ENCODE measurements around the gene HJURP. TPM values are rescaled to one million over a fixed set of nuclear protein-coding genes. Genes with fewer than 3 reads are reported as not detected.
A peak's percentile ranks its signal among the peaks of the same experiment; 100 is the strongest.

Gene HJURP
- polyA plus RNA-seq, 3 donors: not detected

GRCh38 chr2:233835230-233836186 is 18.8 kb downstream of the HJURP start:
- no peak for TF ChIP-seq CTCF (IDR thresholded peaks at IDR 0.05)
- H3K27me3 ChIP-seq (ENCODE audit: control insufficient read depth in 2 of 2, insufficient read depth in 2 of 2, low read length in 2 of 2): no peaks in the 10 kb centered on the region
- H3K9me3 Mint-ChIP-seq: no peaks in the 10 kb centered on the region
- H3K9ac ChIP-seq (ENCODE audit: insufficient read depth, low read length, poor library complexity, severe bottlenecking): no peak overlapping the region
- H2AFZ ChIP-seq (ENCODE audit: insufficient read depth, low read depth, low read length, poor library complexity, severe bottlenecking): no peak overlapping the region
- peak overlapping the region in 2 of 7 donors; percentile 9 to 16 for H3K27ac Mint-ChIP-seq
- H3K4me3 ChIP-seq (replicated peaks in 1 of 3; ENCODE audit: low read depth in 2 of 3, low read length in 3 of 3): no peak overlapping the region
- no peaks in the 10 kb centered on the region for H3K4me1 ChIP-seq (ENCODE audit: control insufficient read depth in 1 of 2, insufficient read depth in 2 of 2, low read length in 2 of 2)
- H3K79me2 ChIP-seq (ENCODE audit: insufficient read depth, low read length): peaks cover 48% of the 10 kb centered on the region
- no peaks in the 10 kb centered on the region for H3K9me3 ChIP-seq (replicated peaks in 1 of 2; ENCODE audit: control insufficient read depth in 1 of 2, insufficient read depth in 1 of 2, low read length in 2 of 2)
- no peak overlapping the region for H3K4me2 ChIP-seq (replicated peaks; ENCODE audit: extremely low read depth, low read length, poor library complexity, severe bottlenecking)
- no peaks in the 10 kb centered on the region for H4K20me1 ChIP-seq (ENCODE audit: insufficient read depth, low read length)
- intact Hi-C loops (cut with micrococcal nuclease): no loop called here
- H3K4me3 Mint-ChIP-seq: no peak overlapping the region
- H3K4me1 Mint-ChIP-seq: peaks cover 4% of the 10 kb centered on the region
- H3K27me3 Mint-ChIP-seq (ENCODE audit: low read depth in 3 of 3): peaks cover 0 to 2% (median 0%) of the 10 kb centered on the region in 3 donors
- H3K36me3 Mint-ChIP-seq: peaks cover 63 to 73% of the 10 kb centered on the region in 2 donors
- 96% methylated on average over 6 of the region's 14 CpGs for WGBS (ENCODE audit: insufficient coverage)
- H3K27ac ChIP-seq (ENCODE audit: low read depth in 1 of 2, low read length in 2 of 2): peak overlapping the region in 1 of 2 donors; percentile 3
- H3K36me3 ChIP-seq (replicated peaks in 1 of 2; ENCODE audit: control insufficient read depth in 1 of 2, insufficient read depth in 2 of 2, low read length in 2 of 2): peaks cover 59 to 69% of the 10 kb centered on the region in 2 donors
- DNase-seq: no peak

- WGBS (ENCODE audit: insufficient coverage): 93% methylated on average over 7 of the region's 10 CpGs
- H2AFZ ChIP-seq (ENCODE audit: insufficient read depth, low read depth, low read length, poor library complexity, severe bottlenecking): no peak overlapping the region
- Mint-ChIP-seq H3K27me3 (ENCODE audit: low read depth in 3 of 3) (peaks cover 0 to 3% (median 0%) of the 10 kb centered on the region in 3 donors), H3K36me3 (peaks cover 42 to 51% of the 10 kb centered on the region in 2 donors), H3K27ac (peak overlapping the region in 2 of 7 donors; percentile 64 to 70), H3K9me3 (no peaks in the 10 kb centered on the region), H3K4me1 (peaks cover 2% of the 10 kb centered on the region), H3K4me3 (no peak overlapping the region)
- no peak overlapping the region for H3K9ac ChIP-seq (ENCODE audit: insufficient read depth, low read length, poor library complexity, severe bottlenecking)
- no peaks in the 10 kb centered on the region for H3K4me1 ChIP-seq (ENCODE audit: control insufficient read depth in 1 of 2, insufficient read depth in 2 of 2, low read length in 2 of 2)
- no peaks in the 10 kb centered on the region for H4K20me1 ChIP-seq (ENCODE audit: insufficient read depth, low read length)
- peaks cover 37 to 48% of the 10 kb centered on the region in 2 donors for H3K36me3 ChIP-seq (replicated peaks in 1 of 2; ENCODE audit: control insufficient read depth in 1 of 2, insufficient read depth in 2 of 2, low read length in 2 of 2)
- H3K79me2 ChIP-seq (ENCODE audit: insufficient read depth, low read length): peaks cover 26% of the 10 kb centered on the region
- no peak for DNase-seq
- H3K4me2 ChIP-seq (replicated peaks; ENCODE audit: extremely low read depth, low read length, poor library complexity, severe bottlenecking): no peak overlapping the region
- intact Hi-C loops (cut with micrococcal nuclease): no loop called here
- H3K27ac ChIP-seq (ENCODE audit: low read depth in 1 of 2, low read length in 2 of 2): no peak overlapping the region
- no peaks in the 10 kb centered on the region for H3K9me3 ChIP-seq (replicated peaks in 1 of 2; ENCODE audit: control insufficient read depth in 1 of 2, insufficient read depth in 1 of 2, low read length in 2 of 2)
- no peak for TF ChIP-seq CTCF (IDR thresholded peaks at IDR 0.05)
- H3K27me3 ChIP-seq (ENCODE audit: control insufficient read depth in 2 of 2, insufficient read depth in 2 of 2, low read length in 2 of 2): no peaks in the 10 kb centered on the region
- no peak overlapping the region for H3K4me3 ChIP-seq (replicated peaks in 1 of 3; ENCODE audit: low read depth in 2 of 3, low read length in 3 of 3)
Measured at GRCh38 chr2:233833345-233833744, 21.0 kb downstream of the HJURP start.
